ENCODE results near the gene IP6K1. TPM values are rescaled to one million over a fixed set of nuclear protein-coding genes. Genes with fewer than 3 reads are reported as not detected.

The IP6K1 gene
- total RNA-seq, 1 experiment from 2014 or later, result 30.6 TPM

DNA sequence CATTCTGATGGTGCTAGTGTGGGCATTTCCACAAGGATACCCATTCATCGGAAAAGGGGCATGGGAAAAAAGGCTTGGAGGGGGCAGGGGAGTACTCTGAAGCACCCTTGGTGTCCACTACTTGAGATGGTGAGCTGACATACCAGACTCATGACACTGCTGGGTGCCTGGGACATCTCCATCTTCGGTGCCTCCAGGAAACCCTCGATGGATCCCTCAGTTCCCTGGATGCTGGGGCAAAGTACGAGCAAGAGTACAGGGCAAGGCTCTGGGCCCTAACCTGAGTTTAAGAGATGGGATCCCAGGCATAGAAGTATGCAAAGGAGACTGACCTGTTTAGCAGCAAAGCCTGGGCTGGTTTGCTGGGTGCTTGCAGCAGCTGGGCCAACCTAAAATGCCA, 5.2 kb upstream of the IP6K1 start:
- intact Hi-C loops (cut with micrococcal nuclease), result no loop called here
- BruUV-seq (replicated peaks), result no TSS peak
- Histone ChIP-seq H3K4me2 (ENCODE audit: low read length) (no peak overlapping the region), H3K4me1 (ENCODE audit: control insufficient read depth in 1 of 2, insufficient read depth in 2 of 2, low read length in 2 of 2) (peaks cover 5 to 8% of the 10 kb centered on the region in 2 experiments; a peak in 3 of 4 replicates), H3K27ac (ENCODE audit: low read depth, low read length) (no peak overlapping the region), H3K36me3 (ENCODE audit: control insufficient read depth in 1 of 2, insufficient read depth in 2 of 2, low read length in 2 of 2) (no peaks in the 10 kb centered on the region), H3K9me3 (ENCODE audit: control insufficient read depth in 1 of 2, insufficient read depth in 1 of 2, low read depth in 1 of 2, low read length in 2 of 2) (no peaks in the 10 kb centered on the region), H3K4me3 (replicated peaks in 1 of 2; ENCODE audit: low read depth in 1 of 2, low read length in 2 of 2) (no peak overlapping the region), H3K9ac (ENCODE audit: low read length) (no peak overlapping the region), H4K20me1 (ENCODE audit: insufficient read depth) (no peaks in the 10 kb centered on the region), H3K27me3 (ENCODE audit: insufficient read depth, low read length) (no peaks in the 10 kb centered on the region), H3K79me2 (ENCODE audit: insufficient read depth, low read length) (no peaks in the 10 kb centered on the region), H2AFZ (ENCODE audit: low read depth, low read length, poor library complexity, severe bottlenecking) (no peak overlapping the region), H3K9me2 (ENCODE audit: insufficient read depth) (no peaks in the 10 kb centered on the region)
- RAD21 ChIA-PET (ENCODE audit: low non-redundant PET in 1 of 2, low total read pairs in 2 of 2, uncharacterized antibody in 2 of 2, unreplicated experiment in 2 of 2), result no interaction called here
- TF ChIP-seq, protein P1, sequence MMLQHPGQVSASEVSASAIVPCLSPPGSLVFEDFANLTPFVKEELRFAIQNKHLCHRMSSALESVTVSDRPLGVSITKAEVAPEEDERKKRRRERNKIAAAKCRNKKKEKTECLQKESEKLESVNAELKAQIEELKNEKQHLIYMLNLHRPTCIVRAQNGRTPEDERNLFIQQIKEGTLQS (IDR thresholded peaks at IDR 0.05), result no peak
- TF ChIP-seq YY1 (IDR thresholded peaks at IDR 0.05; ENCODE audit: extremely low read depth, insufficient replicate concordance, low read depth, low read length) (no peak), CEBPB (IDR thresholded peaks at IDR 0.05; ENCODE audit: low read depth) (no peak), TCF7L2 (IDR thresholded peaks at IDR 0.05; ENCODE audit: borderline replicate concordance, extremely low read depth, insufficient read depth, insufficient read length) (no peak), EZH2phosphoT487 (IDR thresholded peaks at IDR 0.05; ENCODE audit: borderline replicate concordance) (no peak), EZH2 (IDR thresholded peaks at IDR 0.05) (no peak), CBX3 (IDR thresholded peaks at IDR 0.05; ENCODE audit: low read depth) (no peak), SP1 (IDR thresholded peaks at IDR 0.05; ENCODE audit: low read depth) (no peak), ELF1 (IDR thresholded peaks at IDR 0.05; ENCODE audit: borderline replicate concordance, low read depth) (no peak), SRF (IDR thresholded peaks at IDR 0.05; ENCODE audit: low read depth) (no peak), POLR2A (IDR thresholded peaks at IDR 0.05; ENCODE audit: borderline replicate concordance, extremely low read depth, insufficient read depth, insufficient read length) (no peak), ZNF274 (IDR thresholded peaks at IDR 0.05; ENCODE audit: low read depth, low read length) (no peak), POLR2AphosphoS5 (IDR thresholded peaks at IDR 0.05; ENCODE audit: low read depth, low read length) (no peak), EGR1 (IDR thresholded peaks at IDR 0.05; ENCODE audit: low read depth) (no peak), JUND (IDR thresholded peaks at IDR 0.05) (no peak)
- TF ChIP-seq, protein P2, sequence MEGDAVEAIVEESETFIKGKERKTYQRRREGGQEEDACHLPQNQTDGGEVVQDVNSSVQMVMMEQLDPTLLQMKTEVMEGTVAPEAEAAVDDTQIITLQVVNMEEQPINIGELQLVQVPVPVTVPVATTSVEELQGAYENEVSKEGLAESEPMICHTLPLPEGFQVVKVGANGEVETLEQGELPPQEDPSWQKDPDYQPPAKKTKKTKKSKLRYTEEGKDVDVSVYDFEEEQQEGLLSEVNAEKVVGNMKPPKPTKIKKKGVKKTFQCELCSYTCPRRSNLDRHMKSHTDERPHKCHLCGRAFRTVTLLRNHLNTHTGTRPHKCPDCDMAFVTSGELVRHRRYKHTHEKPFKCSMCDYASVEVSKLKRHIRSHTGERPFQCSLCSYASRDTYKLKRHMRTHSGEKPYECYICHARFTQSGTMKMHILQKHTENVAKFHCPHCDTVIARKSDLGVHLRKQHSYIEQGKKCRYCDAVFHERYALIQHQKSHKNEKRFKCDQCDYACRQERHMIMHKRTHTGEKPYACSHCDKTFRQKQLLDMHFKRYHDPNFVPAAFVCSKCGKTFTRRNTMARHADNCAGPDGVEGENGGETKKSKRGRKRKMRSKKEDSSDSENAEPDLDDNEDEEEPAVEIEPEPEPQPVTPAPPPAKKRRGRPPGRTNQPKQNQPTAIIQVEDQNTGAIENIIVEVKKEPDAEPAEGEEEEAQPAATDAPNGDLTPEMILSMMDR (IDR thresholded peaks at IDR 0.05 in 2 of 3, conservative IDR thresholded peaks at IDR 0.05 in 1 of 3; ENCODE audit: borderline replicate concordance in 1 of 3, insufficient read depth in 1 of 3, low read depth in 2 of 3, low read length in 2 of 3), result no peak
- TF ChIP-seq, protein P3, sequence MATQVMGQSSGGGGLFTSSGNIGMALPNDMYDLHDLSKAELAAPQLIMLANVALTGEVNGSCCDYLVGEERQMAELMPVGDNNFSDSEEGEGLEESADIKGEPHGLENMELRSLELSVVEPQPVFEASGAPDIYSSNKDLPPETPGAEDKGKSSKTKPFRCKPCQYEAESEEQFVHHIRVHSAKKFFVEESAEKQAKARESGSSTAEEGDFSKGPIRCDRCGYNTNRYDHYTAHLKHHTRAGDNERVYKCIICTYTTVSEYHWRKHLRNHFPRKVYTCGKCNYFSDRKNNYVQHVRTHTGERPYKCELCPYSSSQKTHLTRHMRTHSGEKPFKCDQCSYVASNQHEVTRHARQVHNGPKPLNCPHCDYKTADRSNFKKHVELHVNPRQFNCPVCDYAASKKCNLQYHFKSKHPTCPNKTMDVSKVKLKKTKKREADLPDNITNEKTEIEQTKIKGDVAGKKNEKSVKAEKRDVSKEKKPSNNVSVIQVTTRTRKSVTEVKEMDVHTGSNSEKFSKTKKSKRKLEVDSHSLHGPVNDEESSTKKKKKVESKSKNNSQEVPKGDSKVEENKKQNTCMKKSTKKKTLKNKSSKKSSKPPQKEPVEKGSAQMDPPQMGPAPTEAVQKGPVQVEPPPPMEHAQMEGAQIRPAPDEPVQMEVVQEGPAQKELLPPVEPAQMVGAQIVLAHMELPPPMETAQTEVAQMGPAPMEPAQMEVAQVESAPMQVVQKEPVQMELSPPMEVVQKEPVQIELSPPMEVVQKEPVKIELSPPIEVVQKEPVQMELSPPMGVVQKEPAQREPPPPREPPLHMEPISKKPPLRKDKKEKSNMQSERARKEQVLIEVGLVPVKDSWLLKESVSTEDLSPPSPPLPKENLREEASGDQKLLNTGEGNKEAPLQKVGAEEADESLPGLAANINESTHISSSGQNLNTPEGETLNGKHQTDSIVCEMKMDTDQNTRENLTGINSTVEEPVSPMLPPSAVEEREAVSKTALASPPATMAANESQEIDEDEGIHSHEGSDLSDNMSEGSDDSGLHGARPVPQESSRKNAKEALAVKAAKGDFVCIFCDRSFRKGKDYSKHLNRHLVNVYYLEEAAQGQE (IDR thresholded peaks at IDR 0.05; ENCODE audit: low read depth), result no peak
- no peak for DNase-seq (ENCODE audit: low read depth, low spot score)
- no peak for ATAC-seq
- CTCF ChIA-PET, result no interaction called here
- POLR2A ChIA-PET, result no interaction called here
